GM21717 (cell line): ENCODE measurements around the gene HAP1.
"Not testable (repeated sequence)": the region's sequence is repeated elsewhere in the genome, so short reads cannot be mapped to it uniquely, and the experiment has no call there.

ENCODE experiments used
- ATAC-seq: cut with Tn5 transposase; IDR thresholded peaks from one replicate; pipeline ENCODE4 v1.9.1; 2021; ENCODE audit warnings: mild to moderate bottlenecking, moderate library complexity; ENCODE audit not compliant: unreplicated experiment

HAP1 gene

DNA sequence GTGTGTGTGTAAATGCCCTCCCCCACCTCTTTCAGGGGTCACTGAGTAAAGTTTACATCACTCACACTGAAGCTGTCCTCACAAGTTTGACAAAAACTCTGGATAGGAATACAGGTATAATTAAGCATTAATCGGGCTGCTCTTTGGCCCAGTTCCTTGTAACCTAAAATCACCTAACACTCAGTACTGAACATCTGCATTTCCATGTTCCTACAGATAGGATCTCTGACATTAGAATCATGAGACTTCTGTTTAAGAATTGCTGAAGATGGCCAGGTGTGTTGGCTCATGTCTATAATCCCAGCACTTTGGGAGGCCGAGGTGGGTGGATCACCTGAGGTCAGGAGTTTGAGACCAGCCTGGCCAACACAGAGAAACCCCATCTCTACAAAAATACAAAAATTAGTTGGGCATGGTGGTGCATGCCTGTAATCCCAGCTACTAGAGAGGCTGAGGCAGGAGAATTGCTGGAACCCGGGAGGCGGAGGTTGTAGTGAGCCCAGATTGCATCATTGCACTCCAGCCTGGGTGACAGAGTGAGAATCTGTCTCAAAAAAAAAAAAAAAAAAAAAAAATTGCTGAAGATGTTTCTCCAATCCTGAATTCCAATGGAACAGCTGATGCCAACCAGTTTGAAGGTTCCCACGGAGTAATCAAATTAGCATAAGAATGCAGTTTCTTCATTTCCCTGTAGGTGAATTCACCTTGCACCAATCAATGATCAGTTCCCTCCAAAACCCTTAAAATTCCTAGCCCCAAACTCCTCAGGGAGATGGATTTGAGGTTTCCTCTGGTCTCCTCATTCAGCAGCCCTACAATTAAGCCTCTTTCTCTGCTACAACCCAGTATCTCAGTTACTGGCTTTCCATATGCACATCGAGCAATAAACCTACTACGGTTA, 59.0 kb downstream of the HAP1 start:
- ATAC-seq, result not testable (repeated sequence)
